ENCODE data around the gene DNAH2.

Gene DNAH2

GRCh38 chr17:7727886-7728285 is 10.3 kb downstream of the DNAH2 start:
- DNase-seq: no peak

DNA sequence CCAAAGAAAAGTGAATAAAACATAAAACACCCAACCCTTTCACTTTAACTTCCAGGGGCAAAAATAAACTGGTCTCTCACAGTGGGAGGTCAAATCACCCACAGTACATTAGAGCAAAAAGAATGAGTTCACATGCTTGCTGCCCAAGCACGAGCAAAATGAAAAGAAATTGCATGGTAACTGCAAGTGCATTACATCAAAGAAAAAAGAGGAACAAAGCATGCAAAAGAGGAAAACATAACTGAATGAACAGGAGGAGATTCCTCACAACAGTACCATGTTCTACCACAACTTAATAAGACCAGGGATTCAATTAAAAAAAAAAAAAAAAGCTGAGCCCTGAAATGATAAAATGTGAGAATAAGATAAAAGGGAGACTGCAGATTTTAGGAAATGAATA is 12.3 kb downstream of the DNAH2 start:
- no peak for DNase-seq

DNA sequence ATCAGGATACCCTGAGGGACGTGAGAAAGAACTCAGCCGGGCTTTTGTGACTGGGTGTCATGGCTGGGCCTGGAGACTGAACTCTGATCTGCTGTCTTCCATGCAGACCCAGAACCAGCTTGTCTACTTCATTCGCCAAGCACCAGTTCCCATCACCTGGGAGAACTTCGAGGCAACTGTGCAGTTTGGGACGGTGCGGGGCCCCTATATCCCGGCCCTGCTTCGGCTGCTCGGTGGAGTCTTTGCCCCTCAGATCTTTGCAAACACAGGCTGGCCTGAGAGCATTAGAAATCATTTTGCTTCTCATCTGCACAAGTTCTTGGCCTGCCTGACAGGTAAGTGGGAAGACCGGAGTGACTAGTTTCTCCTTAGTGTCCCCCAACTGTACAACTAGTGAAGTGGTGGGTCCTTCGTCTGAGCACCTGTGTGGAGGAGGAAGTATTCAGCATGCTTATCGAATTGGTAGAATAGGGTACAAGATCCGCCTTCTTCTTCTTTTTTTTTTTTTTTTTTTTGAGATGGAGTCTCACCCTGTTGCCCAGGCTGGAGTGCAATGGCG is 15.5 kb downstream of the DNAH2 start:
- DNase-seq: no peak

DNA sequence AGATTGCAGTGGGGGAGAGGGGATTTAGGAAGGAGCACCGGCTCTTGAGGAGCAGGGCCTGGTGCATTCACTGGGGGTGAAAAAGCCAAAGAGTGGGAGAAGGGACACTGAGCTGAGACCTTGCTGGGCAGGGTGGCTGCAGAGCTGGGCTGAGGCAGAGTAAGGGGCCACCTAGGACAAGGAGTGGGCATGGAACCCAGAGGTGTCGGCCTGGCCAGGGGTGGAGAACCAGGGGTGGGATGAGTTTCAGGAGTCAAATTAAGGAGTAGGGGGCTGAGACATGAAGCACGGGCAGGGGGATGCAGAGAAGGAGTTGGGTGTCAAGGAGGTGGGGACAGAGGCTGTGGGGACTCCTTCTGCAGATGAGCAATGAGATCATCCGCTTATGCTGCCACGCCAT is 20.1 kb downstream of the DNAH2 start:
- DNase-seq: no peak

GRCh38 chr17:7739746-7740145 is 22.2 kb downstream of the DNAH2 start:
- DNase-seq: no peak

GRCh38 chr17:7740481-7741001 is 23.0 kb downstream of the DNAH2 start:
- DNase-seq: no peak

DNA sequence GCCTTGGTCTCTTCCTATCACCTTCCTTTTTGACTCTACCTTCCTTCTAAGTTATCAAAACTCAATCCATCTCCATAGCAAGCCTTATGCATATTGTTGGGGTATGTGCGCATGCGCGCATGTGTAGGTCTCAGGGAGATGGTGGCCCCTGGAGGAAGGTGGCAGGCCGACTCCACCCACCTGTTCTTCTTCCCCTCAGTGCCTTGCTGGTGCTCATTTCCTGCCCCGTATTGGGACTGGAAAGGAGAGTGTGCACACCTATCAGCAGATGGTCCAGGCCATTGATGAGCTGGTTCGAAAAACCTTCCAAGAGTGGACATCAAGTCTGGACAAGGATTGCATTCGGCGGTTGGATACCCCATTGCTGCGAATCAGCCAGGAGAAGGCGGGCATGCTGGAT is 25.2 kb downstream of the DNAH2 start:
- DNase-seq: no peak

- DNase-seq: no peak
Observed at GRCh38 chr17:7744416-7744815, 26.9 kb downstream of the DNAH2 start.

DNA sequence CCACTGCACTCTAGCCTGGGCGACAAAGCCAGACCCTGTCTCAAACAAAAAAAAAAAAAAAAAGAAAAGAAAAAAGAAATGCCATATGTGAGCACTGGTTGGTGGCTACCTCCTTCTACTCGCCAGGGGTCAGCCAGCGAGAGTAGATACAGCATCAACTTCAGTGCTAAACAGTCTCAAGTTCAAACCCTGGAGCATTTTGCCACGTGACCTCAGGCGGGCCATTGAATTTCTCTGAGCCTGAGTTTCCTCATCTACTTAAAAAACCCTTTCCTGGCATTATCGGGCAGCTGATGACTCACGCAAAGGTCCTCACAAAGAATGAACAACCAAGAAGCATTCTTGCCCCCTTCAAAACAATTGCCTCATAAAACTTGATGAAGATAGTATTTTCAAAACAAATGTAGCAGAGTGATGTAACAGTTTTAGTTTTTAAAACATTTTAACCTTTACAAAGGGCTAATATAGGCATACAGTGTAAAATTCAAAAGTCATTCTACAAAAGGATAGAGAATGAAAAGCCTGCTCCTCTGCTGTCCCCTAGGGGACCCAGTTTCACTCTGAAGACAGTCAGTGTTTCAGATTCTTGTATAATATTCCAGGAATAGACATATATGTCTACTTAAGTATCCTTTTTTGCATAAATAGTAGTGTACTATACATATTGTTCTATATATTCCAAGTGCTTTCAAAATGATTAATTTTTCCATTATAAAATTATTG is 28.4 kb downstream of the DNAH2 start:
- no peak for DNase-seq

- no peak for DNase-seq
Observed at GRCh38 chr17:7747635-7748071, 30.1 kb downstream of the DNAH2 start.

GRCh38 chr17:7748076-7748775 is 30.7 kb downstream of the DNAH2 start:
- DNase-seq: no peak

GRCh38 chr17:7750321-7750821 is 32.8 kb downstream of the DNAH2 start:
- no peak for DNase-seq

GRCh38 chr17:7754656-7755055 is 37.1 kb downstream of the DNAH2 start:
- DNase-seq: no peak

DNA sequence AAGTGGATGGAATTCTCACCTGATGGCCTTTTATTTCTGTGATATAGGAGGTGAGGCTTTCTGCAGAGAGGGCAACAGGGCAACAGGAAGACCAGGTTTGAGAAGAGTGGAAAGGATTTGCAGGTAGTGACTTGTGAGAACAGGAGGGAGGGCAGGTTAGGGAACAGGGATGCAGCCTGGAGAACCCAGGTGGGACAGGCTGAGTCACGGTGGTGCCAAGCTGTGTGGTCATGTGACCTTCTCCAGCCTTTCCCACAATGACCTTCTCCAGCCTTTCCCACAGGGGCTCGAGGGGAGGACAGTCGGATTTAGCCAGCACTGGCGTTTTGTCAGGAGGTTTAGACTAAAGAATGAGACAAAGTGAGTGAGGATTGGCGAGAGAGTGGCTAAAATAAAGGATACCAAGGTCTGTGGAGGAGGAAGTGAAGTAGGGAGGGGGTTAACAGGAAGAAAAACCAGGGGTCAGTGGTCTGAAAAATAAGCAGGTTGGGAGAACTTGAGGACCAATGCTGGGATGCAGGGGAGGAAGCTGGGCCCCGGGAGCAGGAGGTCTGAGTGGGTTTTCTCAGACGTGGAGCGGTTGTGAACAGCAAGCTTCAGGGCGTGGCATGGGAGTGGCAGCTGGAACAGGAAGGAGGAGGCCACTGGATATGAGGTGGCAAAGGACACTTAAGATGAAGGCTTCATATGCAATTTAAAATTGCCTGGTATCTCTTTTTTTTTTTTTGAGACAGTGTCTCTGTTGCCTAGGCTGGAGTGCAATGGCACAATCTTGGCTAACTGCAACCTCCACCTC is 37.7 kb downstream of the DNAH2 start:
- DNase-seq: no peak

DNA sequence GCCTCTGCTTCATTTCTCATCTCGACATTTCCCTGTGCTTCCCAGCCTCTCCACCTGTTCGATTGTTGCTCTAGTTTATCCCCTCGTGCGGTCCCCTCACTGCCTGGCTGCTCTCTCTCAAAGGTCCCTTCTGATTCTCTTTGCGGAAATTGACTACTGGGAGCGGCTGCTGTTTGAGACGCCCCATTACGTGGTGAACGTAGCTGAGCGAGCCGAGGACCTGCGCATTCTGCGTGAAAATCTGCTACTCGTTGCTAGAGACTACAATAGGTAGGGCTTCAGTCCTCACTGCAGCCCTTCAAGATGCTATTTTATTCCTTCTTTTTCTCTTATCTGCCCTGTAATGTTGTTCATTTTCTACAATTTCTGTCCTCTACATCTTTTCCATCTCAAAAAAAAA is 39.4 kb downstream of the DNAH2 start:
- no peak for DNase-seq

- no peak for DNase-seq
Observed at GRCh38 chr17:7763919-7764318, 46.4 kb downstream of the DNAH2 start.

DNA sequence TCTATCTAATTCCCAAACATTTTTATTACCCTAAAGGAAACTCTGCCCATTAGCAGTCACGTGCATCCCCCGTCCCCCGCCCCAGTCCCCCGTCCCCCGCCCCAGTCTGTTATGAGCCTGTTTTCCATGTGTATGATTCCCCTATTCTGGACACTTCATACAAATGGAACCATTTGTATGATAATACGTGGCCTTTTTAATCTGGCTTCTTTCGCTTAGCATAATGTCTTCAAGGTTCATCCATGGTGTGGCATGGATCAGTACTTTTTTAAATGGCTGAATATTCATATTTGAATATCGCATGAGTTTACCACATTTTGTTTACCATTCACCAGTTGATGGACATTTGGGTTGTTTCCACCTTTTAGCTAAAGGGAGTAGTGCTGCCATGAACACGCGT is 49.5 kb downstream of the DNAH2 start:
- DNase-seq: no peak

DNA sequence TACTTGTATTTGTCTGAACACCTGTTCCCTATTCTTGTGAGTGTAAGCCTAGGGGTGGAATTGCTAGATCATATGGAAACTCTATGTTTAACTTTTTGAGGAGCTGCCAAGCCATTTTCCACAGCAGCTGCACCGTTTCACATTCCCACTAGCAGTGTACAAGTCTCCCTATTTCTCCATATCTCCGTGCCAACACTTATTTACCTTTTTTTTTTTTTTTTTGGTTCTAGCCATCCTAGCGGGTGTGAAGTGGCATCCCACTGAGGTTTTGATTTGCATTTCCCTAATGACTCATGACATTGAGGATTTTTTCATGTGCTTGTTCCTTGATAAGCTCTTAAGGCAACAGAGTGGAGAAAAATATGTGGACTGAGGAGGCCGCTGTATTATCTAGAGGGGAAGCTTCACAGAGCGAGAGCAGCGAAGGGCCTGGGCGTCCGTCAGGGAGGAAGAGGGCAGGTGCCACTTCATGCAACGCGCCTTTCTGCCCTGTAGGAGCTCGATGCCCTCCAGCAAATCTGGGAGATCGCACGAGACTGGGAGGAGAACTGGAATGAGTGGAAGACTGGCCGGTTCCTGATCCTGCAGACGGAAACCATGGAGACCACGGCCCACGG is 50.0 kb downstream of the DNAH2 start:
- DNase-seq: no peak

DNA sequence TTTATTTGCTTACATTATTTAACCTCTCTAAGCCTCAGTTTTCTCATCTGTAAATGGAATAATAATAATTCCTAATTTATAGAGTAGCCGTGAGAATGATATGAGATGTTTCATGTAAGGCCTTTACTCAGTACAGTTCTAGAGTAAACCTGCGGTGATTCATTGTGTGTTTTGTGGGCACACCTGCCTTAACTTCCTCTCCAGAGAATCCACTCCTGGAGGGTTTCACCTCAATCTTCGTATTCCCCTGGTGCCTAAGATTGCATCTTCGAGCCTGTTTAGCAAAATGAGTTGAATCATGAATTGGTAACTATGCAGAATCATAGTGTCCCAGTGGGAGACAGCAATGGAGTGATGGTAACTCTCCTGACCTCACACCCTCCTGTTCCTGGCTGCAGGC is 52.3 kb downstream of the DNAH2 start:
- DNase-seq: no peak

- DNase-seq: no peak
Observed at GRCh38 chr17:7774055-7774521, 56.5 kb downstream of the DNAH2 start.

- no peak for DNase-seq
Observed at GRCh38 chr17:7775051-7775450, 57.5 kb downstream of the DNAH2 start.

DNA sequence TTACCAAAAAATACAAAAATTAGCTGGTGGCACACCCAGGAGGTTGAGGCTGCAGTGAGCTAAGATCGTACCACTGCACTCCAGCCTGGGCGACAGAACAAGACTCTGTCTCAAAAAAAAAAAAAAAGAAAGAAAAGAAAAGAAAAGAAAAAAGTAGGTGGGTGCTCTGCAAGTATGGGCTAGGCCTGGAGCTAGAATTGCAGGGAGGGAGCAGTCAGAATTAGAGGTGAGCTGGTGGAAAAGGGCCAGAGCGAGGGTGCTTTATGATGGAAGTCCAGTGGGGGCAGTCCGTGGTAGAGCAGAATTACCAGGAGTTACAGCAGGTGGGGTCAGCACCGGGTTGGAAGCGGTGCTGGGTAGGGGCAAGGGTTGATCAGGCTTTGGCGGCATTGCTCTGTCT is 59.5 kb downstream of the DNAH2 start:
- no peak for DNase-seq

DNA sequence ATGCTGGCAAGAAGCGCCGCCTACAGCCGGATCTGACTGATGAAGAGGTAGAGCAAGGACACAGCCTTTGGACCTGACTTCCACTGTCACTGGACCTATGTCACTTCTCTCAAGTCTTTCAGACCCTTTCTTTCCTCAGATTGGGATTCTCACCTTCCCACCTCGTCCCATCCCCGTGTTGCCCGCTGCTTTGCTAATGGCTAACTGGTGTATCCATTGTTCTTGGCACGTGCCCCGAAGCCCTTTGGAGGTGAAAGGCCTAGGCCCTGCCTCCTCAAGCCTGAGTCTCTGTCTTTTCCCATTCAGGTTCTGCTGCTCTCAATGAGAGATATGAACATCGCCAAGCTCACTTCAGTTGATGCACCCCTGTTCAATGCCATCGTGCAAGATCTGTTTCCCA is 63.2 kb downstream of the DNAH2 start:
- no peak for DNase-seq
